ENCODE data around the gene BACE1. TPM values are rescaled to one million over a fixed set of nuclear protein-coding genes. Genes with fewer than 3 reads are reported as not detected.

BACE1 gene
- total RNA-seq, 1 experiment from 2014 or later = 10.2 TPM

DNA sequence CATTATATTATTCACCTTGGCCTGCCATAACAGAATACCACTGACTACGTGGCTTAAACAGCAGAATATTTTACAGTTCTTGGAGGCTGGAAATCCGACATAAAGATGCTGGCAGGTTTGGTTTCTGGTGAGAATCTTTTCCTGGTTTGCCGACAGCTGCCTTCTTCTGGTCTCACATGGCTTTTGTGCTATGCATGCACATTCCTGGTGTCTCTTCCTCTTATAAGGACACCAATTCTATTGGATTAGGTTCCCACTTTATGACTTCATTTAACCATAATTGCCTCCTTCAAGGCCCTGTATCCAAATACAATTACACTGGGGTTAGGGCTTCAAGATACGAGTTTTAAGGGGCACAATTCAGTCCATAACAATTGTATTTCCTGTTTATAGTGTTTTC, 66.5 kb downstream of the BACE1 start:
- no peaks in the 10 kb centered on the region for H3K4me1 ChIP-seq (ENCODE audit: insufficient read depth, low read length)
- Mint-ChIP-seq H3K36me3 (ENCODE audit: insufficient read depth in 1 of 3, low read depth in 3 of 3) (peaks cover 31 to 63% (median 60%) of the 10 kb centered on the region in 3 experiments), H3K9me3 (no peaks in the 10 kb centered on the region; a peak in 1 of 5 replicates), H3K4me3 (no peak overlapping the region), H3K4me1 (peaks cover 0 to 2% of the 10 kb centered on the region in 2 experiments; a peak in 2 of 4 replicates), H3K27ac (no peak overlapping the region), H3K27me3 (ENCODE audit: low read depth) (no peaks in the 10 kb centered on the region)
- no peaks in the 10 kb centered on the region for H3K23me2 ChIP-seq (ENCODE audit: insufficient read length, low read depth, low read length, poor library complexity, severe bottlenecking)
- no peak overlapping the region for H2BK5ac ChIP-seq (ENCODE audit: insufficient read length, low read length)
- WGBS (ENCODE audit: extremely low coverage, insufficient read length, low lambda C conversion rate) = no CpG with 5 or more reads among the region's 4 CpGs
- no peak overlapping the region for H3K23ac ChIP-seq (ENCODE audit: insufficient read length, low read depth, low read length)
- no peak overlapping the region for H3K4me2 ChIP-seq (ENCODE audit: insufficient read depth, insufficient read length, low read length)
- no peak overlapping the region for H2AFZ ChIP-seq (ENCODE audit: low read length)
- no peak overlapping the region for H3K14ac ChIP-seq (ENCODE audit: insufficient read depth, low read length)
- H3K56ac ChIP-seq (ENCODE audit: insufficient read length, low read depth, low read length) = no peak overlapping the region
- H3K27me3 ChIP-seq (ENCODE audit: insufficient read depth, low read length) = no peaks in the 10 kb centered on the region
- H3K79me1 ChIP-seq (ENCODE audit: insufficient read depth, low read depth, low read length, poor library complexity, severe bottlenecking) = no peaks in the 10 kb centered on the region
- H4K91ac ChIP-seq (ENCODE audit: insufficient read length, low read depth, low read length) = no peak overlapping the region
- no peak for DNase-seq
- no peak overlapping the region for H4K8ac ChIP-seq (replicated peaks; ENCODE audit: insufficient read length, low read depth, low read length)
- no peak for TF ChIP-seq CTCF (conservative IDR thresholded peaks at IDR 0.05)
- H3T11ph ChIP-seq (ENCODE audit: low read length) = no peak overlapping the region
- H3K27ac ChIP-seq (ENCODE audit: insufficient read length, low read depth, low read length) = no peak overlapping the region
- no peak overlapping the region for H2BK15ac ChIP-seq (ENCODE audit: low read depth, low read length)
- H3K9me3 ChIP-seq (ENCODE audit: control insufficient read depth, low read depth, low read length) = no peaks in the 10 kb centered on the region
- no peaks in the 10 kb centered on the region for H3K79me2 ChIP-seq (ENCODE audit: insufficient read depth, low read length)
- H2AK5ac ChIP-seq (ENCODE audit: insufficient read length, low read length) = no peak overlapping the region
- H4K5ac ChIP-seq (ENCODE audit: insufficient read length, low read depth, low read length) = no peak overlapping the region
- H3K18ac ChIP-seq (ENCODE audit: insufficient read length, low read depth, low read length) = no peak overlapping the region
- no peak overlapping the region for H3K9ac ChIP-seq (ENCODE audit: extremely low read depth, insufficient read length, low read length)
- no peaks in the 10 kb centered on the region for H4K20me1 ChIP-seq (ENCODE audit: control insufficient read depth, insufficient read depth, insufficient read length)
- no peak overlapping the region for H2BK12ac ChIP-seq (ENCODE audit: insufficient read length, low read depth, low read length)
- no peak overlapping the region for H2BK20ac ChIP-seq (ENCODE audit: low read depth, low read length, poor library complexity, severe bottlenecking)
- no peak overlapping the region for H2BK120ac ChIP-seq (ENCODE audit: low read depth, low read length, poor library complexity, severe bottlenecking)
- H3K4ac ChIP-seq (ENCODE audit: low read depth, low read length) = no peak overlapping the region
